Activated CD4-positive, alpha-beta T cell treated with anti-CD3 and anti-CD28 coated beads, Interleukin-2, amount 50 U/mL, for 16 hours (primary cell): ENCODE results near the gene CST7.
"Not testable (repeated sequence)": the region's sequence is repeated elsewhere in the genome, so short reads cannot be mapped to it uniquely, and the experiment has no call there.

Experiments used
- DNase-seq: peaks from one replicate; pipeline ENCODE4 v3.0.0-alpha.2; 2020

CST7 gene

GRCh38 chr20:24929867-24930723 lies 19.0 kb upstream of the CST7 start:
- not testable (repeated sequence) for DNase-seq

DNA sequence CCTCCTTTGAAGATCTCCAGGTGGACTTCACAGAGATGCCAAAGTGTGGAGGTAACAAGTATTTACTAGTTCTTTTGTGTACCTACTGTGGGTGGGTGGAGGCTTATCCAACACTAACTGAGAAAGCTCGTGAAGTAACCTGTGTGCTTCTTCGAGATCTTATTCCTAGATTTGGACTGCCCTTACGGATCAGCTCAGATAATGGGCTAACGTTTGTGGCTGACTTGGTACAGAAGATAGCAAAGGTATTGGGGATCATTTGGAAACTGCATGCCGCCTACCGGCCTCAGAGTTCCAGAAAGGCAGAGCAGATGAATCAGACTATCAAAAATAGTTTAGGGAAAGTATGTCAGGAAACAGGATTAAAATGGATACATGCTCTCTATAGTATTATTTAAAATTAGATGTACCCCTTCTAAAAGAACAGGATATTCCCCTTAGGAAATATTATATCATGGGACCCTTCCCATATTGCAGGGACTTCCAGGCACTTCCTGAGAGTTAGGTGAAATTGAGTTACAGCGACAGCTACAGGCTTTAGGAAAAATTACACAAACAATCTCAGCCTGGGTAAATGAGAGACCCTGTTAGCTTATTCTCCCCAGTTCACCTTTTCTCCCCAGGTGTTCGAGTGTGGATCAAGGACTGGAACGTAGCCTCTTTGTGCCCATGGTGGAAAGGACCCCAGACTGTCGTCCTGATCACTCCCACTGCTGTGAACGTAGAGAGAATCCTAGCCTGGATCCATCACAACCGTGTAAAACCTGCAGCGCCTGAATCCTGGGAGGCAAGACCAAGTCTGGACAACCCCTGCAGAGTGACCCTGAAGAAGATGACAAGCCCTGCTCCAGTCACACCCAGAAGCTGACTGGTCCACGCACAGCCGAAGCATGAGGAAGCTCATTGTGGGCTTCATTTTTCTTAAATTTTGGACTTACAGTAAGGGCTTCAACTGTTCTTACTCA lies 18.1 kb upstream of the CST7 start:
- not testable (repeated sequence) for DNase-seq

DNA sequence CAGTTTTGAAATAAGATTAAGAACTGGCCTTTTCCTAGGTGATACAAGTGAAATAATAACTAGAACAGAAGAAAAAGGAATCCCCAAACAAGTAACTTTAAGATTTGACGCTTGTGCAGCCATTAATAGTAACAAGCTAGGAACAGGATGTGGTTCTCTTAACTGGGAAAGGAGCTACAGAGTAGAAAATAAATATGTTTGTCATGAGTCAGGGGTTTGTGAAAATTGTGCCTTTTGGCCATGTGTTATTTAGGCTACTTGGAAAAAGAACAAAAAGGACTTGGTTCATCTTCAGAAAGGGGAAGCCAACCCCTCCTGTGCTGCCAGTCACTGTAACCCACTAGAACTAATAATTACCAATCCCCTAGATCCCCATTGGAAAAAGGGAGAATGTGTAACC lies 17.2 kb upstream of the CST7 start:
- DNase-seq, result not testable (repeated sequence)

- DNase-seq, result no peak
These were observed 15.7 kb upstream of the CST7 start for GRCh38 chr20:24933266-24933908.

- DNase-seq, result no peak
These were observed 14.9 kb upstream of the CST7 start for GRCh38 chr20:24934101-24934661.

GRCh38 chr20:24934716-24935115 lies 14.4 kb upstream of the CST7 start:
- DNase-seq, result no peak

DNA sequence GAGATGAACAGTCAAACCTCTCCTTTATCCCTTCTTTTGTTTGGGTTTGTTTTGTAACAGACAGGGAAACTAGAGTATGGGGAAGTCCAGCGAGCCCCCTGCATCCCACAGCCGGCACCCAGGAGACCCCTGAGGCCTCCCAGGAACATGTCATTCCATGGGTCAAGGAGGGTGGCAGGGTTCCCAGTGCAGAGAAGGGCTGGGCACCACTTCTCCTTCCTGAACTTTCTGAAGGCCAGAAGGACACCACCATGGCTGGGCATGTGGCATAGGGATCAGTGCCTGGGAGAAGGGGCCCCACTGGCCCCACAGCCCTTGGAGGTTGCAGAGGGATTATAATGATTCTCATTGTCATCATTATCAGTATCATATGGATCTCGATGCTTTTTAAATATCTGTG lies 13.9 kb upstream of the CST7 start:
- no peak for DNase-seq

GRCh38 chr20:24935766-24936525 lies 13.1 kb upstream of the CST7 start:
- DNase-seq, result no peak

DNA sequence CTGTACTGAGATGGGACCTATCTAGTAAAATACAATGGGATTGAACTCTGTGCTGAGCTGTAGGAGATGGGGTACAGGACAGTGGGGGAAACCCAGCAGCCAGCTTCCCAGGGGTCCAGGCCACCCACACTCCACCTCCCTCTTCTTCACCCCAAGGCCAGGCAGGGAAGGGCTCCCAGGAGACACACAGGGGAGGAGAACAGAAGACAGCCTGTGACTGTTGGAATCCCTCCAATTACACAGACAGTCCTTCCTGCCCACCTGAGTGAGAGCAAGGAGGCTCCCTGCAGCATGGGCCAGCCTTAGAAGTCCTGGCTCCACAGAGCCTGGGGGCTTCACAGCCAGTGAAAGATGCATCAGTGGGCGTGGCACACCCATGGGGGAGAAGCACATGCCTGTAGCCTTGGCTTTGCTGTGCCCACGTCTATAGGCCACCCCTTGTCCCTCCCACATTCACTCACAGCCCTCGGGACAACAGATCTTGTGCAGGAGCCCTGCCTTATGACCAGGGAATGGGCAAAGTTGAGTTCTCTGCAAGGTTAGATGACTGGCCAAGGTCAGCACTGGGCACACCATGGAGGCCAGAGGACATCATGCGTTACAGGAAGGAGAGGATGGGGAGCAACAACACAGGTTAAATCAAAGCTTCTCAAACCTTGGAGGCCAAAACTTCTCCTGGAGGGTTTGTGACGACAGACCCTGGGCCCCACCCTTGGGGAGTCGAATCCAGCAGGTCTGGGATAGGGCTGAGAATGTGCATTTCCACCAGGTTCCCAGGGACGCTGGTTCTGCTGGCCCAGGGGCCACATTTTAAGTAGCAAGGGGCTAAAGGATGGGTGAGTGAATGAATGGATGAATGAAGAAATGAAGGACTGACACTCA lies 12.3 kb upstream of the CST7 start:
- DNase-seq, result no peak

GRCh38 chr20:24937579-24937978 lies 11.5 kb upstream of the CST7 start:
- DNase-seq, result no peak

DNA sequence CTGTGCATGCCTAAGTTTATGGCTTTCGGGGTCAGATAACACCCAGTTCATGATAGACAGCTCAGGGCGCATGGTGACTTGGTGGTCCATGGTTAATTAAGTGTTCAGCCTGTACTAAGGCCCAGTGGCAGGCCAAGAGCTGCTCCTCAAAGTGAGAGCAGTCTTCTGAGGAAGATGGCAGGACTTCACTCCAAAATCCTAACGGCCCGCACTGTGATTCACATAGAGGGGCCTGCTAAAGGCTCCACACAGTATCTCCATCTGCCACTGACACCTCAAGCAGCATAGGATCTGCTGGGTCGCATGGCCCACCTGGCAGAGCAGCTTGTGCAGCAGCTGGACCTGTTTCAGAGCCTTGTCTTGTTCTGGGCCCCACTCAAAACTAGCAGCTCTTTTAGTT lies 10.6 kb upstream of the CST7 start:
- no peak for DNase-seq

DNA sequence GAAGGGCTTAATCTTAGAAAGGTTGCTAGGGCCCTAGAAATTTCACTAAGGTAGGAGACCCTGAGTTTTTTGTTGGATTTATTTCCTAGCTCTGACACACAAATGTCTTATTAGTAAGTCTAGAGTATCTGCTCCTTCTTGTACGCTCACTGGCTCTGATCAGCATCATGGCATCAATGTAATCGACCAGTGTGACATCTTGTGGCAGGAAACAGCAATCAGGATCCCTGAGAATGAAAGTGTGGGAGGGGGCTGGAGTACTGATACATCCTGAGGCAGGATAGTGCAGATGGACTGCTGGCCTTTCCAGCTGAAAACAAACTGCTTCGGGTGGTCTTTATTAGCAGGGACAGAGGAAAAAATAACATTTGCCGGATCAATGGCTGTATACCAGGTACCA lies 10.0 kb upstream of the CST7 start:
- DNase-seq, result no peak

DNA sequence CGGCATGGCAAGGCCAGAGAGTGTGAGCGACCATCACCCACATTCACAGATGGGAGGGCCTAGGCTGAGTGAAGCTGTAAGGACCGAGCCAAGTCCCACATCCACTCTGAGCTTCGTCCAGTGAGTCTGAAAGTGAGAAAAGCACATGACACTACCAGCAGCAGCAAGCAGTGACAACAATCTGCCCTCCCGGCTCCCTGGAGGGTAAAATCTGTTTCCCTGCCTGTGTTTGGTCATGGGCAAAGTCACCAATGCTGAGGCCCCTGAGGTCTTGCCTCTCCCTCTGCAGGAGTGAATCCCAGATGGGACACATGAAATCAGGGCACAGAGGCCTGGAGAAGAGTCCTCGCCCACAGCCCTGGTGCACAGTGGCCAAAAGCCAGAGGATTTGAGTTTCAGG lies 6.4 kb upstream of the CST7 start:
- DNase-seq, result no peak

GRCh38 chr20:24943196-24943595 lies 5.9 kb upstream of the CST7 start:
- DNase-seq, result no peak

DNA sequence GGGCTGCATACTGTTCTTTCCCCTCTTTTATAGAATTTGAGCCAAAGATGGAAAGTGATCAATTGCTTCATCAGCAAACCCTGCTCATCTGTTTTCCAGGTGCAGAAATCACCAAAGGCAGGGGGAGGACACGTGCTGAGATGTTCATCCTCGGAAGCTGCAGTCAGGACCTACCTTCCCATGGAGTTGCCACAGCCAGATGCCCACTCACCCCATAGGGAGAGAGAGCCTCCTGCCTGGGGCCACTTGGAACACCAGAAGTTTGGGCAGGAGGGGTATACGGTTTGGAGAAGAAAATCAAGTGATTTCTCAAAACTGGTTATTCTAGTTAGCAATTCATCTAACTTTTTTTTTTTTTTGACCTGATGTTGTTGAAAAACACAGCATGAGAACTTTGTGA lies 5.3 kb upstream of the CST7 start:
- DNase-seq, result no peak

DNA sequence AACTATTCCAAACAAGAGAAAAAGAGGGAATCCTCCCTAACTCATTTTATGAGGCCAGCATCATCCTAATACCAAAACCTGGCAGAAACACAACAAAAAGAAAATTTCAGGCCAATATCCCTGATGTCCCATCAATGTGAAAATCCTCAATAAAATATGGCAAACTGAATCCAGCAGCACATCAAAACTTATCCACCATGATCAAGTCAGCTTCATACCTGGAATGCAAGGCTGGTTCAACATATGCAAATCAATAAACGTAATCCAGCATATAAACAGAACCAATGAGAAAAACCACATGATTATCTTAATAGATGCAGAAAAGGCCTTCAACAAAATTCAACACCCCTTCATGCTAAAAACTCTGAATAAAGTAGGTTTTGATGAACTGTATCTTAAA lies 2.7 kb upstream of the CST7 start:
- not testable (repeated sequence) for DNase-seq

GRCh38 chr20:24948396-24948938 lies 602 bp upstream of the CST7 start:
- not testable (repeated sequence) for DNase-seq

GRCh38 chr20:24949756-24950127 lies 673 bp downstream of the CST7 start:
- peak; percentile 33 for DNase-seq

DNA sequence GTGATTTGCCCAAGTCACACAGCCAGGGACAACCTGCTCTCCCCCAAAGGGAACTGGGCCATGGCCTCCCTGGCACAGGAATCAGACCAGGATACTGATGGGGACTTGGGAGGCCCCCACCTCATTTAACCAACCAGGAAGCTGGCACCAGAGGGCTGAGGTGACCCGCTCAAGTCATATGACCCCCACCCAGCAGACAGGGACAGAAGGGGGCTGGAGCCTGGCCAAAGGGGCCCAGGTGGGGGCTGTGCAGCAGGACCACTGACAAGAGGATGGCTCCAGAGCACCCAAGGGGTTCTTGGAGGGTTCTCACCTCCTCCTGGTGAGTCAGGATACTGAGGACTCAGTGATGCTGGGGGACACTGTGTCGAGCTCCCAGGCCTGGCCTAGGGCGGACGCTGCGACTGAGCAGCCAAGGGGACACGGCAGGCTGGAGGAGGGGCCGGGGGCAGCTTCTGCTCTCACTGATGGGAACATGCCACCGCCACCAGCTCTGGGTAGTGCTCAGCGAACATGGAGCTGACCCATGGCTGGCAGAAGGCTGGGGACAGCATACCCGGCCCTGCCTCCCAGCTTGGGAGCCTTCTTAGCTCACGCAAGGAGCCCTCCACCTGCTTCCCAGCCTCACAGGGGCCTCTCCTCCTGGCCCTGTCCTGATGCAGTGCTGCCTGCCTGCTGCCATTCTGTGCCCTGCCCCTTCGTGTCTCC lies 1.2 kb downstream of the CST7 start:
- no peak for DNase-seq

DNA sequence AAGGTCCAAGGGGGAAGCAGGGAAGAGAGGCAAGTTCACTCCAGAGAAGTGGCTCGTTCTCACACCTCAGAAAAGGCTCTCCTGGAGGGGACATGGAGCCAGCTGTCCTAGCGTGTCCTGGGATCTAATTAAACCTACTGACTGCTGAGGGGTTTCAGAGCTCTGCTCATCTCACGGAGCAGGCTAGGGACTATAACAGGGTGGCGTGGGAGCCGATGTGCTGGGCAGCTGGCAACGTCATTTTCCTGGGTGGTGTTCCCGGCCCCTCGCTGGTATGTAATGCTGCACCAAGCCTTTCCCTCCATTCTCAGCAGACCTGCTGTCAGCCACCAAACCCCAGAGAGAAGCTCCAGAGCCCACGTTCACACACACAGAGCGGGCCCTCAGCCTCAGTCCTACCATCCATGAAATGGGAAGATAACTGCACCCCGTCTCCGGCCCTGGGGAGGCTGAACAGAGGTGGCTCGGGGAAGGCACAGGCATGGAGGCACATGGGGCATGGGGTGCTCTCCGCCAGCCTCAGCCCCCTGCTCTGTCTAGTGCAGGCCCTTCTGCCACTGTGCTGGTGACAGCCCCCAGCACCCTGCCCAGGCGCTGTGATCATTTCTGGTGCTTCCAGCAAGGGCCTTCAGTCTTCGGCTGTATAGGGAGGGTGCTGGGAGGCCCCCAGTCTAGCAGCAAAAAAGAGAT lies 1.9 kb downstream of the CST7 start:
- no peak for DNase-seq
